ENCODE measurements around the gene COL5A1. TPM values are rescaled to one million over a fixed set of nuclear protein-coding genes. Genes with fewer than 3 reads are reported as not detected.

COL5A1 gene
- total and polyA plus RNA-seq, 2 experiments from 2014 or later, result 2.5 to 13.1 TPM

GRCh38 chr9:134772331-134772730 is 130.7 kb downstream of the COL5A1 start:
- no peak overlapping the region for H3K4me3 ChIP-seq
- H3K9me2 ChIP-seq (ENCODE audit: insufficient read depth), result no peaks in the 10 kb centered on the region
- TF ChIP-seq REST (IDR thresholded peaks at IDR 0.05; ENCODE audit: unreplicated experiment) (no peak), STAT1 (IDR thresholded peaks at IDR 0.05; ENCODE audit: unreplicated experiment) (no peak), ZNF114 (CRISPR knock-in tag; IDR thresholded peaks at IDR 0.05) (no peak), EZH2phosphoT487 (IDR thresholded peaks at IDR 0.05; ENCODE audit: unreplicated experiment) (no peak), ETS1 (IDR thresholded peaks at IDR 0.05) (no peak), EZH2 (IDR thresholded peaks at IDR 0.05; ENCODE audit: low read depth, unreplicated experiment) (no peak), ZNF331 (CRISPR knock-in tag; IDR thresholded peaks at IDR 0.05; ENCODE audit: low read depth) (no peak), POLR2AphosphoS5 (IDR thresholded peaks at IDR 0.05; ENCODE audit: low read depth) (no peak), NANOG (IDR thresholded peaks at IDR 0.05; ENCODE audit: borderline replicate concordance) (no peak), JUNB (IDR thresholded peaks at IDR 0.05; ENCODE audit: unreplicated experiment) (no peak), CREB1 (CRISPR knock-in tag; IDR thresholded peaks at IDR 0.05; ENCODE audit: low read depth) (no peak)
- TF ChIP-seq, protein P1, sequence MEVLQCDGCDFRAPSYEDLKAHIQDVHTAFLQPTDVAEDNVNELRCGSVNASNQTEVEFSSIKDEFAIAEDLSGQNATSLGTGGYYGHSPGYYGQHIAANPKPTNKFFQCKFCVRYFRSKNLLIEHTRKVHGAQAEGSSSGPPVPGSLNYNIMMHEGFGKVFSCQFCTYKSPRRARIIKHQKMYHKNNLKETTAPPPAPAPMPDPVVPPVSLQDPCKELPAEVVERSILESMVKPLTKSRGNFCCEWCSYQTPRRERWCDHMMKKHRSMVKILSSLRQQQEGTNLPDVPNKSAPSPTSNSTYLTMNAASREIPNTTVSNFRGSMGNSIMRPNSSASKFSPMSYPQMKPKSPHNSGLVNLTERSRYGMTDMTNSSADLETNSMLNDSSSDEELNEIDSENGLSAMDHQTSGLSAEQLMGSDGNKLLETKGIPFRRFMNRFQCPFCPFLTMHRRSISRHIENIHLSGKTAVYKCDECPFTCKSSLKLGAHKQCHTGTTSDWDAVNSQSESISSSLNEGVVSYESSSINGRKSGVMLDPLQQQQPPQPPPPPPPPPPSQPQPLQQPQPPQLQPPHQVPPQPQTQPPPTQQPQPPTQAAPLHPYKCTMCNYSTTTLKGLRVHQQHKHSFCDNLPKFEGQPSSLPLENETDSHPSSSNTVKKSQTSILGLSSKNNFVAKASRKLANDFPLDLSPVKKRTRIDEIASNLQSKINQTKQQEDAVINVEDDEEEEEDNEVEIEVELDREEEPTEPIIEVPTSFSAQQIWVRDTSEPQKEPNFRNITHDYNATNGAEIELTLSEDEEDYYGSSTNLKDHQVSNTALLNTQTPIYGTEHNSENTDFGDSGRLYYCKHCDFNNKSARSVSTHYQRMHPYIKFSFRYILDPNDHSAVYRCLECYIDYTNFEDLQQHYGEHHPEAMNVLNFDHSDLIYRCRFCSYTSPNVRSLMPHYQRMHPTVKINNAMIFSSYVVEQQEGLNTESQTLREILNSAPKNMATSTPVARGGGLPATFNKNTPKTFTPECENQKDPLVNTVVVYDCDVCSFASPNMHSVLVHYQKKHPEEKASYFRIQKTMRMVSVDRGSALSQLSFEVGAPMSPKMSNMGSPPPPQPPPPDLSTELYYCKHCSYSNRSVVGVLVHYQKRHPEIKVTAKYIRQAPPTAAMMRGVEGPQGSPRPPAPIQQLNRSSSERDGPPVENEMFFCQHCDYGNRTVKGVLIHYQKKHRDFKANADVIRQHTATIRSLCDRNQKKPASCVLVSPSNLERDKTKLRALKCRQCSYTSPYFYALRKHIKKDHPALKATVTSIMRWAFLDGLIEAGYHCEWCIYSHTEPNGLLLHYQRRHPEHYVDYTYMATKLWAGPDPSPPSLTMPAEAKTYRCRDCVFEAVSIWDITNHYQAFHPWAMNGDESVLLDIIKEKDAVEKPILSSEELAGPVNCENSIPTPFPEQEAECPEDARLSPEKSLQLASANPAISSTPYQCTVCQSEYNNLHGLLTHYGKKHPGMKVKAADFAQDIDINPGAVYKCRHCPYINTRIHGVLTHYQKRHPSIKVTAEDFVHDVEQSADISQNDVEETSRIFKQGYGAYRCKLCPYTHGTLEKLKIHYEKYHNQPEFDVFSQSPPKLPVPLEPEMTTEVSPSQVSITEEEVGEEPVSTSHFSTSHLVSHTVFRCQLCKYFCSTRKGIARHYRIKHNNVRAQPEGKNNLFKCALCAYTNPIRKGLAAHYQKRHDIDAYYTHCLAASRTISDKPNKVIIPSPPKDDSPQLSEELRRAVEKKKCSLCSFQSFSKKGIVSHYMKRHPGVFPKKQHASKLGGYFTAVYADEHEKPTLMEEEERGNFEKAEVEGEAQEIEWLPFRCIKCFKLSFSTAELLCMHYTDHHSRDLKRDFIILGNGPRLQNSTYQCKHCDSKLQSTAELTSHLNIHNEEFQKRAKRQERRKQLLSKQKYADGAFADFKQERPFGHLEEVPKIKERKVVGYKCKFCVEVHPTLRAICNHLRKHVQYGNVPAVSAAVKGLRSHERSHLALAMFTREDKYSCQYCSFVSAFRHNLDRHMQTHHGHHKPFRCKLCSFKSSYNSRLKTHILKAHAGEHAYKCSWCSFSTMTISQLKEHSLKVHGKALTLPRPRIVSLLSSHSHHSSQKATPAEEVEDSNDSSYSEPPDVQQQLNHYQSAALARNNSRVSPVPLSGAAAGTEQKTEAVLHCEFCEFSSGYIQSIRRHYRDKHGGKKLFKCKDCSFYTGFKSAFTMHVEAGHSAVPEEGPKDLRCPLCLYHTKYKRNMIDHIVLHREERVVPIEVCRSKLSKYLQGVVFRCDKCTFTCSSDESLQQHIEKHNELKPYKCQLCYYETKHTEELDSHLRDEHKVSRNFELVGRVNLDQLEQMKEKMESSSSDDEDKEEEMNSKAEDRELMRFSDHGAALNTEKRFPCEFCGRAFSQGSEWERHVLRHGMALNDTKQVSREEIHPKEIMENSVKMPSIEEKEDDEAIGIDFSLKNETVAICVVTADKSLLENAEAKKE (CRISPR knock-in tag; IDR thresholded peaks at IDR 0.05), result no peak
- TF ChIP-seq, protein P2, sequence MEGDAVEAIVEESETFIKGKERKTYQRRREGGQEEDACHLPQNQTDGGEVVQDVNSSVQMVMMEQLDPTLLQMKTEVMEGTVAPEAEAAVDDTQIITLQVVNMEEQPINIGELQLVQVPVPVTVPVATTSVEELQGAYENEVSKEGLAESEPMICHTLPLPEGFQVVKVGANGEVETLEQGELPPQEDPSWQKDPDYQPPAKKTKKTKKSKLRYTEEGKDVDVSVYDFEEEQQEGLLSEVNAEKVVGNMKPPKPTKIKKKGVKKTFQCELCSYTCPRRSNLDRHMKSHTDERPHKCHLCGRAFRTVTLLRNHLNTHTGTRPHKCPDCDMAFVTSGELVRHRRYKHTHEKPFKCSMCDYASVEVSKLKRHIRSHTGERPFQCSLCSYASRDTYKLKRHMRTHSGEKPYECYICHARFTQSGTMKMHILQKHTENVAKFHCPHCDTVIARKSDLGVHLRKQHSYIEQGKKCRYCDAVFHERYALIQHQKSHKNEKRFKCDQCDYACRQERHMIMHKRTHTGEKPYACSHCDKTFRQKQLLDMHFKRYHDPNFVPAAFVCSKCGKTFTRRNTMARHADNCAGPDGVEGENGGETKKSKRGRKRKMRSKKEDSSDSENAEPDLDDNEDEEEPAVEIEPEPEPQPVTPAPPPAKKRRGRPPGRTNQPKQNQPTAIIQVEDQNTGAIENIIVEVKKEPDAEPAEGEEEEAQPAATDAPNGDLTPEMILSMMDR (conservative IDR thresholded peaks at IDR 0.05; ENCODE audit: low read depth in 2 of 2), result no peak
- H3K36me3 ChIP-seq (ENCODE audit: insufficient read depth), result no peaks in the 10 kb centered on the region
- no peak overlapping the region for H3K4me2 ChIP-seq
- no peak for ATAC-seq
- H3F3A ChIP-seq (replicated peaks; ENCODE audit: low read depth), result no peaks in the 10 kb centered on the region
- no peaks in the 10 kb centered on the region for H3K4me1 ChIP-seq (ENCODE audit: insufficient read depth)
- Mint-ChIP-seq H3K27me3 (ENCODE audit: insufficient read depth, low read depth, poor library complexity) (no peaks in the 10 kb centered on the region), H3K36me3 (ENCODE audit: low read depth) (no peaks in the 10 kb centered on the region), H3K9me3 (no peaks in the 10 kb centered on the region), H3K4me1 (no peaks in the 10 kb centered on the region; the same call in 2 of the 3 replicates), H3K27ac (no peak overlapping the region), H3K4me3 (no peak overlapping the region)
- no peak for DNase-seq (ENCODE audit: low spot score)
- H2AFZ ChIP-seq, result no peak overlapping the region
- no peak overlapping the region for H3K27ac ChIP-seq (ENCODE audit: low read depth)
- H3K27me3 ChIP-seq (ENCODE audit: insufficient read depth), result no peaks in the 10 kb centered on the region
- H3K79me2 ChIP-seq (replicated peaks; ENCODE audit: insufficient read depth), result no peaks in the 10 kb centered on the region
- no peaks in the 10 kb centered on the region for H4K20me1 ChIP-seq (replicated peaks; ENCODE audit: insufficient read depth)

Data from GM23338 (cell line).